ENCODE results near the gene SERINC2. TPM values are rescaled to one million over a fixed set of nuclear protein-coding genes. Genes with fewer than 3 reads are reported as not detected.
A peak's percentile ranks its signal among the peaks of the same experiment; 100 is the strongest.

SERINC2 gene
- total RNA-seq, 1 experiment from 2014 or later, result 14.1 TPM

DNA sequence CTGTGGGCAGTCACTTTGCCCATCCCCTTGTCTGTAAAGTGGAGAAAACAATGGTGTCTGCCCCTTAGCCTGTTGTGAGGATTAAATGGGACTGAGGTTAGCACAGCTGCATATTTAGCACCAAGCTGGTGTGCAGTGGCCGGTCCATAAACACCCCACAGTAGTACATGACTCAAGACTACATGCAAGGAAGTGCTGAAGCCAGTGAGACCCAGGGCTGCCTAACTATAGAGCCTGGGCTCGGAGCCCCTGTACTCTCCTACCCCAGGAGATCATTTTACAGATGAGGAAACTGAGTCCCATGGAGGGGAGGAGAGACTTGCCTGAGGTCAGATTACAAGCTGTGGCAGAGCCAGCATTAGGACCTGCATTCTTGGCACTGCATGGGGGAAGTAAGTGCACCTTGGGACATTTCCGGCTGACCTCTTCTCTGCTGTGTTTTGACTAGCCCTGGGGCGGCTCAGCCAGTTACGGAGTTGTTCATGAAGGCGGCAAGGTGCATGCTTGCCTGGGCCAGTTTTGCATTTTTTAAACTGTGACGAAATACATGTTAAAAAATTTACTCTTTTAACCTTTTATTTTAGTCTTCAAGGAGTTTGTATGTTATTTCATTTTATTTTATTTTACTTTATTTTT, 3.2 kb downstream of the SERINC2 start:
- Histone ChIP-seq H2BK15ac (ENCODE audit: low read depth, low read length) (no peak overlapping the region), H3K56ac (ENCODE audit: insufficient read length, low read depth, low read length) (no peak overlapping the region), H3K4me2 (ENCODE audit: insufficient read depth, insufficient read length, low read length) (no peak overlapping the region), H4K5ac (ENCODE audit: insufficient read length, low read depth, low read length) (no peak overlapping the region), H3K23ac (ENCODE audit: insufficient read length, low read depth, low read length) (no peak overlapping the region), H4K20me1 (ENCODE audit: control insufficient read depth, insufficient read depth, insufficient read length) (no peaks in the 10 kb centered on the region), H3K27ac (ENCODE audit: insufficient read length, low read depth, low read length) (no peak overlapping the region), H4K8ac (replicated peaks; ENCODE audit: insufficient read length, low read depth, low read length) (no peak overlapping the region), H3K79me1 (ENCODE audit: insufficient read depth, low read depth, low read length, poor library complexity, severe bottlenecking) (no peaks in the 10 kb centered on the region), H2BK20ac (ENCODE audit: low read depth, low read length, poor library complexity, severe bottlenecking) (no peak overlapping the region), H3K4ac (ENCODE audit: low read depth, low read length) (no peak overlapping the region), H3T11ph (ENCODE audit: low read length) (no peak overlapping the region), H2BK120ac (ENCODE audit: low read depth, low read length, poor library complexity, severe bottlenecking) (no peak overlapping the region), H3K9me3 (ENCODE audit: control insufficient read depth, low read depth, low read length) (no peaks in the 10 kb centered on the region), H3K9ac (ENCODE audit: extremely low read depth, insufficient read length, low read length) (no peak overlapping the region), H3K79me2 (ENCODE audit: insufficient read depth, low read length) (no peaks in the 10 kb centered on the region), H2AFZ (ENCODE audit: low read length) (no peak overlapping the region), H3K23me2 (ENCODE audit: insufficient read length, low read depth, low read length, poor library complexity, severe bottlenecking) (peaks cover 16% of the 10 kb centered on the region), H3K14ac (ENCODE audit: insufficient read depth, low read length) (no peak overlapping the region), H2BK12ac (ENCODE audit: insufficient read length, low read depth, low read length) (no peak overlapping the region), H3K4me1 (ENCODE audit: insufficient read depth, low read length) (peaks cover 3% of the 10 kb centered on the region; the same call in 1 of the 2 replicates), H3K18ac (ENCODE audit: insufficient read length, low read depth, low read length) (no peak overlapping the region), H4K91ac (ENCODE audit: insufficient read length, low read depth, low read length) (no peak overlapping the region), H3K27me3 (ENCODE audit: insufficient read depth, low read length) (no peaks in the 10 kb centered on the region), H2BK5ac (ENCODE audit: insufficient read length, low read length) (no peak overlapping the region), H2AK5ac (ENCODE audit: insufficient read length, low read length) (no peak overlapping the region)
- H3K27ac Mint-ChIP-seq, result peak overlapping the region in 1 of 3 experiments; percentile 14; a peak in 1 of 7 replicates
- H3K9me3 Mint-ChIP-seq, result no peaks in the 10 kb centered on the region
- H3K4me1 Mint-ChIP-seq, result peaks cover 27 to 39% of the 10 kb centered on the region in 2 experiments
- TF ChIP-seq CTCF (conservative IDR thresholded peaks at IDR 0.05), result no peak
- peak overlapping the region in 1 of 2 experiments; percentile 47; a peak in 3 of 5 replicates for H3K4me3 Mint-ChIP-seq
- peaks cover 0 to 10% (median 7%) of the 10 kb centered on the region in 3 experiments; a peak in 5 of 7 replicates for H3K36me3 Mint-ChIP-seq (ENCODE audit: insufficient read depth in 1 of 3, low read depth in 3 of 3)
- no CpG with 5 or more reads among the region's 7 CpGs for WGBS (ENCODE audit: extremely low coverage, insufficient read length, low lambda C conversion rate)
- DNase-seq, result no peak
- H3K27me3 Mint-ChIP-seq (ENCODE audit: low read depth), result peaks cover 20% of the 10 kb centered on the region
